GM19328 (cell line): ENCODE measurements around the gene PAM.
"Not testable (repeated sequence)": the region's sequence is repeated elsewhere in the genome, so short reads cannot be mapped to it uniquely, and the experiment has no call there.

Source experiments
- ATAC-seq: cut with Tn5 transposase; IDR thresholded peaks from one replicate; pipeline ENCODE4 v1.9.1; 2021; ENCODE audit warnings: mild to moderate bottlenecking, moderate library complexity; ENCODE audit not compliant: unreplicated experiment

PAM gene

GRCh38 chr5:102750151-102750834 lies 4.8 kb upstream of the PAM start:
- no peak for ATAC-seq

GRCh38 chr5:102751903-102752376 lies 3.2 kb upstream of the PAM start:
- ATAC-seq: not testable (repeated sequence)

- peak; percentile 1 for ATAC-seq
Observed at GRCh38 chr5:102753889-102754766, 977 bp upstream of the PAM start.

- peak; percentile 53 for ATAC-seq
Observed at GRCh38 chr5:102755686-102756371, 724 bp downstream of the PAM start.

- no peak for ATAC-seq
Observed at GRCh38 chr5:102758576-102758975, 3.5 kb downstream of the PAM start.

GRCh38 chr5:102759289-102759688 lies 4.2 kb downstream of the PAM start:
- ATAC-seq: no peak

- no peak for ATAC-seq
Observed at GRCh38 chr5:102759700-102760099, 4.6 kb downstream of the PAM start.

- ATAC-seq: no peak
Observed at GRCh38 chr5:102760815-102761214, 5.7 kb downstream of the PAM start.

GRCh38 chr5:102762095-102762534 lies 7.0 kb downstream of the PAM start:
- peak; percentile 66 for ATAC-seq

GRCh38 chr5:102762562-102763227 lies 7.6 kb downstream of the PAM start:
- no peak for ATAC-seq

GRCh38 chr5:102763734-102764133 lies 8.6 kb downstream of the PAM start:
- ATAC-seq: no peak

GRCh38 chr5:102764381-102765004 lies 9.4 kb downstream of the PAM start:
- no peak for ATAC-seq

- ATAC-seq: no peak
Observed at GRCh38 chr5:102765350-102765749, 10.2 kb downstream of the PAM start.

- ATAC-seq: no peak
Observed at GRCh38 chr5:102766295-102767090, 11.4 kb downstream of the PAM start.

GRCh38 chr5:102767862-102768261 lies 12.8 kb downstream of the PAM start:
- no peak for ATAC-seq

GRCh38 chr5:102770803-102771202 lies 15.7 kb downstream of the PAM start:
- ATAC-seq: no peak

GRCh38 chr5:102771435-102771834 lies 16.3 kb downstream of the PAM start:
- ATAC-seq: no peak

- ATAC-seq: no peak
Observed at GRCh38 chr5:102772273-102772672, 17.2 kb downstream of the PAM start.

- ATAC-seq: no peak
Observed at GRCh38 chr5:102773133-102773532, 18.0 kb downstream of the PAM start.

GRCh38 chr5:102775756-102776155 lies 20.7 kb downstream of the PAM start:
- not testable (repeated sequence) for ATAC-seq
